ENCODE measurements around the gene PRMT7. TPM values are rescaled to one million over a fixed set of nuclear protein-coding genes. Genes with fewer than 3 reads are reported as not detected.

The PRMT7 gene
- polyA plus RNA-seq (203 and 207 TPM in 2 replicates), polyA minus RNA-seq (78.6 and 84.6 TPM in 2 replicates)

- H3K9ac ChIP-seq (ENCODE audit: low read length), result peak within 1 kb of the TSS; percentile 83
- no peaks in the 10 kb centered on the region for H4K20me1 ChIP-seq (ENCODE audit: insufficient read depth)
- no peaks in the 10 kb centered on the region for H3K9me3 ChIP-seq (ENCODE audit: low read length)
- no peaks in the 10 kb centered on the region for H3K27me3 ChIP-seq (ENCODE audit: insufficient read depth, low read depth, low read length)
- peak within 1 kb of the TSS; percentile 79 for H3K27ac ChIP-seq (ENCODE audit: low read length)
- H3K79me2 ChIP-seq (replicated peaks; ENCODE audit: insufficient read depth, low read length), result peaks cover 15% of the 10 kb centered on the region
- no peaks in the 10 kb centered on the region for H3F3A ChIP-seq (ENCODE audit: insufficient read depth, low read length, poor library complexity, severe bottlenecking)
- peak within 1 kb of the TSS; percentile 100 for H3K4me3 ChIP-seq (ENCODE audit: low read length)
- peak; percentile 79 for TF ChIP-seq REST (IDR thresholded peaks at IDR 0.05; ENCODE audit: borderline replicate concordance)
- peak; percentile 47 for TF ChIP-seq CTCF (IDR thresholded peaks at IDR 0.05; ENCODE audit: poor library complexity, severe bottlenecking)
- peak; percentile 41 for TF ChIP-seq EP300 (conservative IDR thresholded peaks at IDR 0.05; ENCODE audit: poor library complexity, severe bottlenecking)
- no peak for TF ChIP-seq EZH2 (IDR thresholded peaks at IDR 0.05; ENCODE audit: borderline replicate concordance, insufficient read depth, low read length, poor library complexity, severe bottlenecking)
- TF ChIP-seq POLR2AphosphoS5 (IDR thresholded peaks at IDR 0.05), result peak; percentile 91
- peak; percentile 89 for TF ChIP-seq MXI1 (conservative IDR thresholded peaks at IDR 0.05; ENCODE audit: poor library complexity, severe bottlenecking)
- TF ChIP-seq RAD21 (conservative IDR thresholded peaks at IDR 0.05), result no peak
- TF ChIP-seq SMC3 (conservative IDR thresholded peaks at IDR 0.05; ENCODE audit: poor library complexity), result peak; percentile 49
- peak; percentile 61 for TF ChIP-seq TAF1 (IDR thresholded peaks at IDR 0.05; ENCODE audit: low read depth)
- H2AFZ ChIP-seq (ENCODE audit: low read depth, low read length), result peak within 1 kb of the TSS; percentile 83
- H3K36me3 ChIP-seq (ENCODE audit: insufficient read depth, low read length), result peaks cover 4% of the 10 kb centered on the region
- no peaks in the 10 kb centered on the region for H3K9me2 ChIP-seq (ENCODE audit: insufficient read depth, low read length)
- peak within 1 kb of the TSS; percentile 73 for H3K4me2 ChIP-seq (ENCODE audit: low read length)
Observed at GRCh38 chr16:68310774-68311511, at the start of gene PRMT7, which contains the start of gene SLC7A6OS. Gene PRMT7 (plus strand): TSS chr16:68311019. CDS start chr16:68315980, 4,961 bp downstream. Gene SLC7A6OS (minus strand): TSS chr16:68310946. CDS start chr16:68310926, 20 bp downstream.

- Histone ChIP-seq H2AFZ (ENCODE audit: low read depth, low read length) (peak overlapping the region; percentile 49), H3K27me3 (ENCODE audit: insufficient read depth, low read depth, low read length) (no peaks in the 10 kb centered on the region), H3K79me2 (replicated peaks; ENCODE audit: insufficient read depth, low read length) (no peaks in the 10 kb centered on the region), H3K9me3 (ENCODE audit: low read length) (no peaks in the 10 kb centered on the region), H3K27ac (ENCODE audit: low read length) (peak overlapping the region; percentile 40), H4K20me1 (ENCODE audit: insufficient read depth) (no peaks in the 10 kb centered on the region), H3K36me3 (ENCODE audit: insufficient read depth, low read length) (no peaks in the 10 kb centered on the region), H3K4me2 (ENCODE audit: low read length) (no peak overlapping the region), H3K9ac (ENCODE audit: low read length) (peak overlapping the region; percentile 81), H3F3A (ENCODE audit: insufficient read depth, low read length, poor library complexity, severe bottlenecking) (peaks cover 3% of the 10 kb centered on the region), H3K9me2 (ENCODE audit: insufficient read depth, low read length) (no peaks in the 10 kb centered on the region), H3K4me3 (ENCODE audit: low read length) (peak overlapping the region; percentile 97)
- TF ChIP-seq EZH2 (IDR thresholded peaks at IDR 0.05; ENCODE audit: borderline replicate concordance, insufficient read depth, low read length, poor library complexity, severe bottlenecking) (no peak), MXI1 (conservative IDR thresholded peaks at IDR 0.05; ENCODE audit: poor library complexity, severe bottlenecking) (no peak), CTCF (IDR thresholded peaks at IDR 0.05; ENCODE audit: poor library complexity, severe bottlenecking) (no peak), SMC3 (conservative IDR thresholded peaks at IDR 0.05; ENCODE audit: poor library complexity) (no peak), REST (IDR thresholded peaks at IDR 0.05; ENCODE audit: borderline replicate concordance) (no peak), POLR2AphosphoS5 (IDR thresholded peaks at IDR 0.05) (no peak), TAF1 (IDR thresholded peaks at IDR 0.05; ENCODE audit: low read depth) (no peak), EP300 (conservative IDR thresholded peaks at IDR 0.05; ENCODE audit: poor library complexity, severe bottlenecking) (no peak), RAD21 (conservative IDR thresholded peaks at IDR 0.05) (no peak)
Observed at GRCh38 chr16:68263559-68264127, 47.2 kb upstream of the PRMT7 start.
